HL-60/S4 treated with phorbol 12-myristate 13-acetate at 8.2 ng/mL for 4 days and 3 days (cell line): Measurements from ENCODE around the gene PPP1R37.

Experiments
- in situ Hi-C: fragments of 300-500 bp; cut with MboI; formaldehyde crosslinking; loops from 2 replicates; pipeline ENCODE4 v1.15.0; 2022; ENCODE audit warnings: low sequenced_read_pairs

PPP1R37 gene

DNA sequence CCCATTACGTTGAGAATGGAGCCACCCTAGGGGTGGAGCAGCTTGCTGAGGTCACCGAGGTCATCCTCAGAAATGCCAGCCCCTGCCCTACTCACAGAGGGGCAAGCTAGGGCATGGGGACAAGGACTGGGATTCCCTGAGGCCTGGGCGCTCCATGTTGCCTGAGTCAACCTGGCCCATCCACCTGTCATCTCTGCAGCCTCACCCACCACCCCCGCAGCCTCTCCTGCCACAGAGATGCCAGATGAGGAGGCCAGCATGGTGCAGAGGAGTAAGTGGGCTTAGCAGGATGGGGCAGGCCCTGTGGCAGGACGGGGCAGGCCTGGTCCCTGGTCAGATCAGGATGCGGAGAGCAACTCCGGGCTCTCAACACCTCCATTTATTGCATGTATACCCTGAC is 58.3 kb downstream of the PPP1R37 start:
- in situ Hi-C loops: no loop called here

DNA sequence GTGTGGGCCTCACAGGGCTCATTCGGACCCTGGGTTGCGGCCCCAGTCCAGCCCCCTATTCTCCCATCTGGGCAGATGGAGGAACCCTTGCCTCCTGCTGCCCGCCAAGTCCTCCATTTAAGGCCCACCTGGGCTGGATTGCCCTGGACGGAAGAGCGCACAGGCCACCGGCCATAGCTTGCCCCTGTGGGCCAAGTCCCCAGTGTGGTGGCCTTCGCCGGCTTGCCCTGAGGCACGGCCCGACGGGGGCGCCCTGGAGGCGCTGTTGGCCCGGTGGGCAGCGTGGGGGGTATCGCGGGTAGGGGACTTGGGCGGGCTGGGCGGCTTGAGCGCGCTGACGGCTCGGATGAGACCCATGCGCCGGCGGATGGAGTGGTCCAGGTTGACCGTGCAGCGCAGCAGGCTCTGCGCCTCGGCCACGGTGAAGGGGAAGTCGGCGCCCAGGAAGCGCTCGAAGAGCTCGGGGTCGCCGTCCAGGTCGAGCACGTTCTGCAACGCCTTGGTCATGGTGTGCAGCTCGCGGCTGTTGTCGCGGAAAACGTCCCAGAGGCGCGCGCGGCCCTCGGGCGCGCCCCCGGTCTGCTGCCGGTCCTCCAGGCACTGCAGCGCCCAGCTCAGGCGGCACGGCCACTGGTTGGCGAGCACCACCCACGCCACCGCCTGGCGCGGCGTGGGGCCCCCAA is 59.0 kb downstream of the PPP1R37 start:
- in situ Hi-C loops: no loop called here

DNA sequence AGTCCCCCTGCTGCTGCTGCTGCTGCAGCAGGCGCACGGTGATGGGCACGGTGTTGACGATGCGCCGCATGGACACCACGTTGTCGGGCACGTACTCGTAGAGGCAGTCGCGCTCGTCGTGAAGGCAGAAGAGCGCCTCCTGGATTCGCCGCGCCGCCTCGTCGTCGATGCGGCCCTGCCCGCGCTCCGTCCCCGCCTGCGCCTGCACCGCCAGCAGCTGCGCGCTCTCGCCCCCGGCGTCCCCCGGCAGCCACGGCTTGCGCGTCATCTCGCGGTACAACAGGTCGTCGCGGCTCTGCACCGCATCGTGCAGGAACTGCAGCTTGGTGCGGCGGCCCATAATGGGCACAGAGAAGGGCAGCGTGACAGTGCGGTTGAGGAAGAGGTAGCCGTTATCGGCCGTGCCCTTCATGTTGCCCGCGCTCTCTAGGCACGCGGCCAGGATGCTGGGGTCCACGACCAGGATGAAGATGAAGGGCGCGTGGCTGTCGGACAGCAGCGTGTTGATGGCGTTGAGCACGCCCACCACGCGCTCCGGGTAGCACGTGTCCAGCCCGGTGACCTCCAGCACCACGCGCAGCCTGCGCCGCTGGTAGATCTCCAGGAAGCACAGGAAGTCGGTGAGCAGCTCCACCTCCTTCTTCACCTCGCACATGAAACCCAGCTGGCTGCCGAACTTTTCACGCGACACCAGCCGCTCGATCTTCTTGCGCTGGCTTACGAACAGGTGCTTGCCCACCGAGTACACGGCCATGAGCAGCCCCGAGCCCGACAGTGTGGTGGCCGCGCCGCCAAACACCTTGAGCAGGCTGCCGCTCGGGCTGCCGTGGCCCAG is 59.7 kb downstream of the PPP1R37 start:
- in situ Hi-C loops: no loop called here

- in situ Hi-C loops: no loop called here
These were observed 60.5 kb downstream of the PPP1R37 start for GRCh38 chr19:45153339-45154063.

DNA sequence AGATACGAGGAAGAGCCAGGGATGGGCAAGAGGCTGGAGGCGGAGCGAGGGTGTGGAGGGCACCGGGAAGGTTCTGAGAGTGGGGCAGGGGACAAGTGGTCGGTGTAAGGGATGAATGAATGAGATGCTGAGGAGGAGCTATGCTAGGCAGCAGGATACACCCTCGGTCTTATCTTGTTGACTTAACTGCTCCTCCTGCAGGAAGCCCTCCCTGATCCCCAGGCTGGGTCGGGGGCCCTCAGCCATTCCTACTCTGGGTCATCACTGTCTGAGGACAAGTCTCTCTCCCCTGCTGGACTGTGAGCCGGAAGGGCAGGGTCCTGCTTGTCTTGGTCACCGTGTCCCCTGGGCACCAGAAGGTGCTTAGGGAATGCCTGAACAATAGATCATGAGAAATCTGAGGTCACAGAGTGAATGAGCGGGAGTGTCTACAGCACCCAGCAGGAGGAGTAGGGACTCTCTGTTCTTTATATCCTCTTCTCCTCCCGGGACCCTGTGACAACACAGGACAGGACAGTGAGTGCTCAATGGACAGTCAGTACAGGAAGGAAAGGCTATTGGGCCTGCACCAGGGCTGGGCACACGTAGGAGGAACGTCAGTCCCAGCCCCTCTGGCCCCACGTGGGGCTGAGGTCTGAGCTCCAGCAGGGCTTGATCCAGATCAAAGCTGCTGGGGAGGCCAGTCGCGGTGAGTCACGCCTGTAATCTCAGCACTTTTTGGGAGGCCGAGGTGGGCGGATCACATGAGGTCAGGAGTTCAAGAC is 61.3 kb downstream of the PPP1R37 start:
- in situ Hi-C loops: no loop called here

- in situ Hi-C loops: no loop called here
These were observed 63.1 kb downstream of the PPP1R37 start for GRCh38 chr19:45156011-45156630.

- in situ Hi-C loops: no loop called here
These were observed 63.8 kb downstream of the PPP1R37 start for GRCh38 chr19:45156751-45157150.

- in situ Hi-C loops: no loop called here
These were observed 65.7 kb downstream of the PPP1R37 start for GRCh38 chr19:45158503-45159209.

DNA sequence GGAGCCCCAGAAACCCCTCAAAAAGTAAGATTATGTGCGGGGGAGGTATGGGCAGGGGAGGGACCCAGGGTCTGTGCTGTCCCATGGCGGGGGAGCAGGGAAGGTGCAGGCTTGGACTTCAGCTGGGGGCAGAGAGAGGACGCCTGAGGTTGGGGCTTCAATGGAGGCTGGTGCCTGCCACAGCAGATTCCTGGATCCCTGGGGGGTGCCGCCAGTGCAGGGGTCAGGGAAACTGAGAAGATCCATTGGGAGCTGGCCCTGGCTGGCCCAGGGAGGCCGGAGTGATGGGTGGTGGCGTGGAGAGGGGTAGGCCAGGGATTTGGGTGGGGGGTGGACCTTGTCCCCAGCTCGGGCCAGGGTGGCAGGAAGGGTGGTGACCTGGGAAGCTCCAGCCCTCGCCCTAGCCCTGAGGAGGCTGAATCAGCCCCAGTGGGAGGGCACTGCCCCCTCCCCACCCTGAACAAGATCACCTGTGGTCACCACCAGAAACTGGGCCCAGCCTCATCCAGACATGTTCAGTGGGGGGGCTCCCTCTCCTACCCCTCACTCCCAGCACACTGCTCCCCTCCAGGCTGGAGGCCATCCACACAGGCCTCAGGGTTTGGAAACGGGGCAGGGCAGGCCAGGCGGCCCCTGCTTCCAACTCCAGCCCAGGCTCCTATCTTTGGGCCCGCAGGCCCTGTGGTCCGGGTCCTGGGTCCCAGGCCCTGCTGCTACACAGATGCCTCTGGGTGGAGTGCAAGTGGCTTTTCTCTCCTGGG is 66.4 kb downstream of the PPP1R37 start:
- in situ Hi-C loops: no loop called here

DNA sequence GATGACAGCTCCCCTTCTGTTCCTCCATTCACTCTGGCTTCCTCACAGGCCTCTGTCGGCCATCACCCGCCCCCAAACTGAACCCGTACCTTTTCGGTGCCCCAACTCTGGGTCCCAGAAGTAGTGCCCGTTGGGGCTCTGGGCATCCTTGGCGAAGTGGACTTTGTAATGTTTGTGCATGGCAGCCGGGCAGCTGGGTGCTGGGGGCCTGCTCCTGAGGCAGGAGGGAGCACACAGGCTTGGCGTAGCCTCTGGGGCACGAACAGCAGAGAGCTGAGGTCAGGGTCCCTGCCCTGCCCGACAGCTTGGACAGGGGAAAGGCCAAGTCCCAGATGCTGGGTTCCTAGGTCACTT is 67.0 kb downstream of the PPP1R37 start:
- in situ Hi-C loops: no loop called here

DNA sequence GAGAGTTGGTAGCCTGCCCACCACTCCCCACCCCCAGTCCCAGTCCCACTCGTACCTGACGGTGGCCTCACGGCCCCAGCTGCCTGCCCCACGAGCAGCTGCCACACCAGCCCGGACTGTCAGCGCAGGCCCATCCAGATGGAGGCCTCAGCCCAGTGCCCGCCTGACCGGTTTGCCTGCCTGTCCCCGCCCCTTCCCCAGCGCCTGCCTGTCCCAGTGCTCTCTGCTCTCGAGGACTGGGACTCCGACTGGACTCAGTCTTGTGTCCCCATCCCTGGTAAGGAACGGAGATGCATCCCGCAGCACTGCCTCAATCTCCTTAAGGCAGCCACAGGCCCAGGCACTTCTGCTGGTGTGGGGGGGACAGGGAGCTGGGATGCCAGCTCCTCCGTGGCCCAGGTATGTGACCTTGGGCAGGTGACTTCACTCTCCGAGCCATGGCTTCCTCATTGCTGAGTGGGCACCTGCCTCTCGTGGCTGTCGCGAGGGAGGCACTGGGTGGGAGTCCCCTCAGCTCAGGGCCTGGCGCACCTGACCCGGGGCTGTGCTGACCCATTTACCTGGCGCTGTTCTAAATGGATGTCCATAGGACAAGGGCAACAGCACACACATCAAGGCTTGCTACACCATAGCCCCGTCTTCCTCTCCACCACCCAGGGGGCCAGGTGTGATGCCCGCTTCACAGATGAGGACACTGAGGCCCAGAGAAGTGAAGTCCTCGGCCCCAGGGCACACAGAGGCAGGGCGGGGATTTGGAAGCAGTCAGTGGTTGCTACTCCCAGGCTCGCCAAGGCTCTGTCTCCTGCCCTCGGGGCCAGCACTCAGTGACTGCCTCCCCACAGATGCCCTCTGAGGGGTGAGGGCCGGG is 68.1 kb downstream of the PPP1R37 start, which contains the start of gene NKPD1:
NKPD1 (minus strand) TSS at position 113 of the 868 bp plus-strand sequence. CDS start 832 bp downstream, outside the sequence.
- in situ Hi-C loops: no loop called here

GRCh38 chr19:45161738-45162607 is 69.0 kb downstream of the PPP1R37 start:
- in situ Hi-C loops: no loop called here

- in situ Hi-C loops: no loop called here
These were observed 69.7 kb downstream of the PPP1R37 start for GRCh38 chr19:45162608-45163143.

DNA sequence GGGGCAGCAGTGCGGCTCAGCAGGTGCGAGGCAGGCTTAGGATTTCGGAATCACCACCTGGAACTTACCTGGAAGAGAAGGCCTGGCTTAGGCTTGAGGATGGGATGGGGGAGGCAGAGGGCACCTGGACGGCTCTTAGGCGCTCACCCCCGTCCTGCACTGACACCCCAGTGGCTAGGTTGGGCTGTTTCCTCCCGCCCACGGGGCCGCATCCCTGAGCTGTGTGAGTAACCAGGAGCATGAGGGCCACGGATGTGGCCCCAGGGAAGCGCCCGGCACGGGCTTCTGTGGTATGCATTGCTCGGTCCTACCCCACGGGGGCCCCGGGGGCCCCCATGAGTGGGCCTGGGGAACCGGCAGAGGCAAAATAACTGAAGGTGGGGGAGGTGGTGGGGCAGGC is 70.2 kb downstream of the PPP1R37 start:
- in situ Hi-C loops: no loop called here

- in situ Hi-C loops: no loop called here
These were observed 70.9 kb downstream of the PPP1R37 start for GRCh38 chr19:45163751-45164460.

DNA sequence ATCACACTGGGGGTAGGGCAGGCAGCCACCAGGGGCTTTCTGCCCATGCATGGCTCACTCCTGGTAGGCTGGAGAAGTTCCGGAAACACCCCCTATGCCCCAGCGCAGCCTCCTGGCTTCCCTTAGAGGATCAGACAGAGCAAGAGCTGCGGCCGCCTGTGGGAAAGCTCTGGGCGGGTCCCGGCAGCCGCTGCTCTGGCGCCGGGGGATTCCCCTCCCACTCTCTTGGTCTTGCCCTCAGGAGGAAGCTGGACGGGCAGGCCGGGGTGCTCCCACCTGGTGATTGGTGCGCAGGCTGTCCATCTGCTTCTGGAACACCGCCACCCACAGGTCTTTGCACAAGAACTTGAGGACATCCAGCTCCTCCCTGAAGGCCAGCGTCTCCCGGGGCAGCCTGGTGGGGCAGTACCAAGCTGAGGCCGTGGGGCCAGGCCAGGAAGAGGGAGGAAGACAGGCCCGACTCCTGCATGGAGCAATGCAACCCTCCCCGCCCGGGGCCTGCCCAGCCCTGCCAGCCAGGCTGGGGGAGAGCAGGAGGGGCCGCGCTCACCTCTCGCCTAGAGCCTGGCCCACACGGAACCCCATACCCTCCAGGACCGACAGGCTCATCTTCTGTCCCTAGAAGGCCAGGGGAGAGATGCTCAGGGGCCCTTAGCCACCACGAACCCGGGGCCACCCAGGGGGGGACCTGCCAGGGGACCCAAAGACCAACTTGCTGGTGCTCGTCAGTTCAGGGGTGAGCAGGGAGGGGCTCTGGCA is 71.8 kb downstream of the PPP1R37 start:
- in situ Hi-C loops: no loop called here
